ENCODE results near the gene CACTIN. TPM values are rescaled to one million over a fixed set of nuclear protein-coding genes. Genes with fewer than 3 reads are reported as not detected.
"Not testable (repeated sequence)": the region's sequence is repeated elsewhere in the genome, so short reads cannot be mapped to it uniquely, and the experiment has no call there.

Gene CACTIN
- total RNA-seq, 1 donor = 12.2 TPM

DNA sequence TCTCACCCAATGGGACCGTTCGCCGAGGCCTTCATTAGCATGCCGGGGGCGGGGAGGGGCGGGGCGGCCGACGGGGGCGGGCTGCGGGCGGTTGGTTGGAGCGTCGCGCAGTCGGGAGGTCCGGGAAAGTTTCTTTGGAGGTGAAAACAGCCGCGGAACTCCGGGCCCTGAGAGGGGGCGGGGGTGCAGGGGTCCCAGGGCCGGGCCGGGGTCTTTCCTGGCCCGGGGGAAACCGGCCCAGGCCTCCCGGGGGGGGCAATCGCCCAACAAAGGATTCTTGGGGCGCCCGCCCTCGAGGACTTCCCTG is 53.8 kb downstream of the CACTIN start, which contains the start of gene HMG20B:
TSS of gene HMG20B (plus strand) at position 90 of the 307 bp plus-strand sequence. CDS start 366 bp downstream, outside the sequence.
- no peaks in the 10 kb centered on the region for H3K27me3 ChIP-seq (ENCODE audit: insufficient read depth, low read length)
- no peaks in the 10 kb centered on the region for H3K9me3 ChIP-seq (ENCODE audit: low read depth, low read length)
- H3K4me3 ChIP-seq (ENCODE audit: low read length) = peak within 1 kb of the TSS; percentile 62
- H3K4me1 ChIP-seq (ENCODE audit: insufficient read depth, low read length) = peaks cover 20% of the 10 kb centered on the region

DNA sequence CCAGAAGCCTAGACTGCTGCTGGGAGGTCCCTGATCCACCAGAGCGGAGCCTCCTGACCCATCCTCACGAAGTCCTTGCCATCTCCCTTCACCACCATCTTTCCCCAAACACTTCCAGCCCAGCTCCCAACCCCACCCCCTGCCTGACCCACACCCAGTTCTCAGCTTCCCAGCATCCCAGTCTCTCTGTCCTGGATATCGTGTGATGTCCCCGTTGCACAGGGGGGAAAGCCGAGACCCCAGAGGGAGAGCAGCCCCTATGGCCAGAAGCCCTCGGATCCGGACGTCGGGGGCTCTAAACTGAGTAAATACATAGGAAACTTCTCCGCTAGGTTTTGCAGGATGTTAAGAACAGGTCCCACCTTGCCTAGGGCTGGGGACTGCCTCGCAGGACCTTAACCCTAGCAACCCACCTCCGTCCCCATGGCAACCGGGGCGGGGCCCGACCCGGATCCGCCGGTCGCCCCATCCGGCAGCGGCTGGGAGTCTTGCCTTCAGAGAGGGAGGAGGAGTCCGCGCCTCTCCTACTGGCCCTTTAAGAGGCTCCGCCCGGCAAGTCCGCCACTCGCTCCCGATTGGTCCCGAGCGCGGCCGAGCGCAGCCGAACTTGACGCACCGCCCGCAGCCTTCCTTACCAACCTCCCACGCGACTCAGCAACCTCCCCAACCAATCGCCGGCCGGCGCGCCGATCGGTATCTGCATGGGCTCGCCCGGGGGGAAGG is 54.3 kb downstream of the CACTIN start:
- Histone ChIP-seq H3K4me3 (ENCODE audit: low read length) (peak overlapping the region; percentile 33), H3K4me1 (ENCODE audit: insufficient read depth, low read length) (peaks cover 20% of the 10 kb centered on the region), H3K27me3 (ENCODE audit: insufficient read depth, low read length) (no peaks in the 10 kb centered on the region), H3K9me3 (ENCODE audit: low read depth, low read length) (no peaks in the 10 kb centered on the region)

DNA sequence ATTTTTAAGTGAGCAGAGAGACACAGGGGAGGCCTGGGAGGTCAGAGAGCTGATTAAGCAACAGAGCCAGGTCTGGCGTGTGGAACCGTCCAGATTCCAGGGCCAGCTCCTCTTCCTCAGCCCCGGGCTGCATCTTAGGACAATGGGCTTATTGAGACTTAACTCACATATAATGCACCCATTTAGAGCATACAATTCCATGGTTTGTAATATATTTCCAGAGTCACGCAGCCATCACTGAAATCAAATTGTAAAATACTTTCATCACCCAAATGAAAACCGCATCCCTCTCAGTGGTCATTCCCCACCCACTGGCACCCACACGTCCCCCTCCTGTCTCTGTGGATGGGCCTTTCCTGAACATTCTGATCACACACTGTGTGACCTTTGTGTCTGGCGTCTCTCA is 56.0 kb downstream of the CACTIN start:
- Histone ChIP-seq H3K9me3 (ENCODE audit: low read depth, low read length) (no peaks in the 10 kb centered on the region), H3K27me3 (ENCODE audit: insufficient read depth, low read length) (no peaks in the 10 kb centered on the region), H3K4me3 (ENCODE audit: low read length) (no peak overlapping the region), H3K4me1 (ENCODE audit: insufficient read depth, low read length) (peaks cover 15% of the 10 kb centered on the region)

DNA sequence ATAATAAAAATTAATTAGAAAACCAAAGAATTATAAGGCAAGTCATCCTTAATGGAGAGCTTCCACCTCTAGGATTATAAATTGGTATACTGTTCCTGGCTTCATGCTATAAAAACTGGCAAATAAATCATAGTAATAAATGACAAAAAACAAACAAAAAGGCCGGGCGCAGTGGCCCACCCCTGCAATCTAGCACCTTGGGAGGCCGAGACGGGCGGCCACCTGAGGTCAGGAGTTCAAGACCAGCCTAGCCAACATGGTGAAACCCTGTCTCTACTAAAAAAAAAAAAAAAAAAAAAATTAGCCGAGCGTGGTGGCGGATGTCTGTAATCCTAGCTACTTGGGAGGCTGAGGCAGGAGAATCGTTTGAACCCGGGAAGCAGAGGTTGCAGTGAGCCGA is 56.5 kb downstream of the CACTIN start:
- H3K9me3 ChIP-seq (ENCODE audit: low read depth, low read length); H3K27me3 ChIP-seq (ENCODE audit: insufficient read depth, low read length); H3K4me3 ChIP-seq (ENCODE audit: low read length): not testable (repeated sequence)
- H3K4me1 ChIP-seq (ENCODE audit: insufficient read depth, low read length) = peaks cover 15% of the 10 kb centered on the region

DNA sequence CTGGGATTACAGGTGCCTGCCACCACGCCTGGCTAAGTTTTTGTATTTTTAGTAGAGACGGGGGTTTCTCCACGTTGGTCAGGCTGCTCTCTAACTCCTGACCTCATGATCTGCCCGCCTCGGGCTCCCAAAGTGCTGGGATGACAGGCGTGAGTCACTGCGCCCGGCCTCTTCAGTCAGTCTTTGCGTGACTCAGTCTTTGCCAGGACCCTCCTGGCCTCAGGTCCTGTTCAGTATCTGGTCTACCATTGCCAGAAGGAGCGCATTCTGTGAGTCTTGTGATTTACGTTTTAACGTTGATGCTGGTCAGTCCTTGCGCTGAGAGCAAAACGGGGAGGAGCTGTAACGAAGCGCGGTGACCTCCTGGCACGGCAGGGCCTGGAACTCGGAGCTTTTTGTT is 61.5 kb downstream of the CACTIN start:
- Histone ChIP-seq H3K4me3 (ENCODE audit: low read length) (no peak overlapping the region), H3K4me1 (ENCODE audit: insufficient read depth, low read length) (no peaks in the 10 kb centered on the region), H3K27me3 (ENCODE audit: insufficient read depth, low read length) (no peaks in the 10 kb centered on the region), H3K9me3 (ENCODE audit: low read depth, low read length) (no peaks in the 10 kb centered on the region)

DNA sequence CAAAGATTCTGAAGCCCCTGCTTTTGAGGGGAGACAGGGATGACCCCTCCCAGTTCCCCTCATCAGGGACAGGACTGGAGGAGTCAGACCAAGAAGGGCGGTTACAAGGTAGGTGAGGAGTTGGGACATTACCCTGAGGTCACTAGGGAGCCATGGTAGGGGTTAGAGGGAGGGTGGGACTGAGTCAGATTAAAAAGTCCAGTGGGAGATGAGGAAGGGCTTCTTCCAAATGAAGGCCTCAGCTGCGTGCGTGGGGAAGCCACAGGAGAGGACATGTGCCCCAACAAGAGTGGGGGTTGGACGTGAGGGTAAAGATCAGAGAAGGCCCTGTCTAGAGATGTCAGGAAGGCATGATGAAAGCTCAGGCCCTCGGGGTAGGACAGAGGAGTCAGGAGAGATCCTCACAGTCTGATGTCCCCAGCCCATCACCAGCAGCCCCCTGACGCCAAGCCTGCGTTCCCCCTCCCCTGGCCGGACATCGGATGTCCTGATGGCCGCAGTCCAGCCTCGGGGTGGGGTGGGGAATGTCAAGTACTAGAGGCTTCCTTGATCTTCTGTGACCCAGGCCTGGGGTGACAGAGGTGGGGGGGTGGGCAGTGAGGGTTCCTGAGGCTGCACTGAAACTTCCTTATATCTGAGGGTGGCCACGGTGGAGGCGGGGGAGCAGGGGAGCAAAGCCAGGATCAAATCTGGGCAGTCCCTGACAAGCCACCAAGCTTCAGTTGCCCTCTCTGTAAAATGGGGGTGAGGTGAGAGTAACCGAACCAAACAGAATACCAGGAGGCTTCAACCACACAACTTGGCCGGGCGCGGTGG is 62.7 kb downstream of the CACTIN start:
- Histone ChIP-seq H3K4me1 (ENCODE audit: insufficient read depth, low read length) (no peaks in the 10 kb centered on the region), H3K9me3 (ENCODE audit: low read depth, low read length) (no peaks in the 10 kb centered on the region), H3K4me3 (ENCODE audit: low read length) (no peak overlapping the region), H3K27me3 (ENCODE audit: insufficient read depth, low read length) (no peaks in the 10 kb centered on the region)

Other genes starting within 250 kb of the CACTIN start
- gene SMIM24, start 146.3 kb downstream of the CACTIN start, total RNA-seq = not detected
- gene SMIM44, start 143.3 kb downstream of the CACTIN start, total RNA-seq = not detected
- 1.4 TPM for gene DOHH, start 126.1 kb downstream of the CACTIN start, total RNA-seq
- 50.7 TPM for gene FZR1, start 120.5 kb downstream of the CACTIN start, total RNA-seq
- gene TEKTIP1, start 87.6 kb downstream of the CACTIN start, total RNA-seq = 0.84 TPM
- gene MFSD12, start 69.2 kb downstream of the CACTIN start, total RNA-seq = 37.8 TPM
- 34.7 TPM for gene HMG20B, start 53.8 kb downstream of the CACTIN start, total RNA-seq
- gene GIPC3, start 41.3 kb downstream of the CACTIN start, total RNA-seq = 0.21 TPM
- gene TBXA2R, start 19.9 kb downstream of the CACTIN start, total RNA-seq = 1.8 TPM
- gene PIP5K1C, start 73.7 kb upstream of the CACTIN start, total RNA-seq = 8.4 TPM
- gene TJP3, start 81.6 kb upstream of the CACTIN start, total RNA-seq = 5.7 TPM
- 47.6 TPM for gene APBA3, start 134.9 kb upstream of the CACTIN start, total RNA-seq
- 40.4 TPM for gene MRPL54, start 135.9 kb upstream of the CACTIN start, total RNA-seq
- gene RAX2, start 145.4 kb upstream of the CACTIN start, total RNA-seq = not detected
- gene MATK, start 159.6 kb upstream of the CACTIN start, total RNA-seq = 31.6 TPM
- gene ZFR2, start 242.2 kb upstream of the CACTIN start, total RNA-seq = 0.21 TPM